HepG2 (cell line): ENCODE results near the gene PLXDC2. TPM values are rescaled to one million over a fixed set of nuclear protein-coding genes. Genes with fewer than 3 reads are reported as not detected.

Experiments used
- ATAC-seq: fragments of 200-7000 bp; cut with Tn5 transposase; 3 replicates; pipeline ENCODE4 v1.9.1; 2020; ENCODE audit warnings: mild to moderate bottlenecking, moderate library complexity
- BruUV-seq: library from RNA; stranded (reverse); fragments of 400-500 nt; replicated peaks from 2 replicates; lab custom pipeline; 2021; lab: Mats Ljungman, UMichigan
- CTCF ChIA-PET: fragments of 300-600 bp; formaldehyde crosslinking; extraction: SDS; loops from one replicate; lab custom pipeline; 2021; ENCODE audit warnings: low total read pairs, inconsistent platforms, low intra/inter-chr PET ratio; lab: Yijun Ruan, JAX
- POLR2A ChIA-PET: fragments of 350-600 bp; sonication (Branson Sonifier 250); formaldehyde crosslinking; loops from one replicate; lab custom pipeline; 2020; ENCODE audit warnings: antibody characterized with exemption, inconsistent platforms; lab: Yijun Ruan, JAX
- DNase-seq: peaks from one replicate; pipeline ENCODE4 v3.0.0-alpha.2; 2015; ENCODE audit warnings: low spot score
- FAIRE-seq: peaks from 3 replicates; lab custom pipeline; 2011; peaks lifted over from hg19 to GRCh38; lab: Jason Lieb, UNC
- H2AFZ ChIP-seq: one replicate; pipeline ENCODE4 v1.6.1; 2011; ENCODE audit warnings: low read length, inconsistent platforms
- H3K27ac ChIP-seq: fragments of 300-600 bp; 3 replicates; pipeline ENCODE4 v1.8.0; 2011; ENCODE audit warnings: mixed run types, mild to moderate bottlenecking, mixed read lengths, low read length, inconsistent platforms; ENCODE audit not compliant: insufficient read depth; ENCODE audit errors: extremely low read length
- H3K27me3 ChIP-seq, 2 experiments: fragments of 200-600 bp in 1 of 2; 2 replicates in 1 of 2; 3 replicates in 1 of 2; pipeline versions ENCODE4 v1.6.0 to v1.8.0; 2011; ENCODE audit warnings: low read length in 2 of 2, mild to moderate bottlenecking in 2 of 2, moderate library complexity in 2 of 2, inconsistent platforms in 1 of 2; ENCODE audit not compliant: insufficient read depth in 2 of 2, control insufficient read depth in 1 of 2
- H3K36me3 ChIP-seq, 2 experiments: fragments of 200-600 bp in 1 of 2; replicated peaks in 1 of 2; 2 replicates in 1 of 2; 3 replicates in 1 of 2; pipeline versions ENCODE4 v1.5.1 to v1.8.0; 2011; ENCODE audit warnings: low read length in 2 of 2, inconsistent platforms in 1 of 2; ENCODE audit not compliant: insufficient read depth in 2 of 2, control insufficient read depth in 1 of 2
- H3K4me1 ChIP-seq: 2 replicates; pipeline ENCODE4 v1.5.1; 2012; ENCODE audit warnings: low read length, inconsistent platforms; ENCODE audit not compliant: insufficient read depth
- H3K4me2 ChIP-seq: 2 replicates; pipeline ENCODE4 v1.6.0; 2011; ENCODE audit warnings: low read depth, low read length, inconsistent platforms
- H3K4me3 ChIP-seq, 3 experiments: fragments of 200-600 bp in 1 of 3; sonication (generic), shearing (Covaris generic) in 1 of 3; replicated peaks in 1 of 3; 2 replicates each; pipeline ENCODE4 v1.5.1; 2011 to 2016; ENCODE audit warnings: low read length in 3 of 3, inconsistent platforms in 2 of 3, low read depth in 2 of 3, mild to moderate bottlenecking in 2 of 3, control low read depth in 1 of 3, mixed read lengths in 1 of 3; ENCODE audit not compliant: insufficient read depth in 1 of 3
- H3K79me2 ChIP-seq: one replicate; pipeline ENCODE4 v1.6.1; 2011; ENCODE audit warnings: low read length, inconsistent platforms; ENCODE audit not compliant: insufficient read depth
- H3K9ac ChIP-seq: 2 replicates; pipeline ENCODE4 v1.6.0; 2011; ENCODE audit warnings: mild to moderate bottlenecking, low read depth, low read length, inconsistent platforms; ENCODE audit not compliant: insufficient read depth
- H3K9me3 ChIP-seq: 2 replicates; pipeline ENCODE4 v1.5.1; 2012; ENCODE audit warnings: mild to moderate bottlenecking, low read length
- H4K20me1 ChIP-seq: 2 replicates; pipeline ENCODE4 v1.6.0; 2011; ENCODE audit warnings: inconsistent platforms, mild to moderate bottlenecking, low read length, moderate library complexity; ENCODE audit not compliant: insufficient read depth
- ATF7 ChIP-seq, 2 experiments: fragments of 450-650 bp in 1 of 2; sonication (generic) in 1 of 2; formaldehyde crosslinking in 1 of 2; IDR thresholded peaks; 2 replicates each; pipeline versions ENCODE4 v1.4.0 to v1.6.1; 2016 to 2020; ENCODE audit warnings: antibody characterized with exemption in 1 of 2, mild to moderate bottlenecking in 1 of 2, missing genetic modification reagents in 1 of 2
- CEBPB ChIP-seq: IDR thresholded peaks from 2 replicates; pipeline ENCODE4 v1.6.1; 2011; ENCODE audit warnings: low read depth, low read length, improper control_type of control experiment, borderline replicate concordance
- HNRNPK ChIP-seq: fragments of 200-400 bp; formaldehyde crosslinking; IDR thresholded peaks from 2 replicates; pipeline ENCODE4 v1.6.1; 2018; ENCODE audit warnings: low read length, low read depth, moderate library complexity, mild to moderate bottlenecking; ENCODE audit not compliant: poor library complexity, severe bottlenecking
- NR3C1 ChIP-seq: sonication (generic); formaldehyde crosslinking; IDR thresholded peaks from 2 replicates; pipeline ENCODE4 v1.4.0; 2020; ENCODE audit warnings: missing genetic modification reagents
- PCBP1 ChIP-seq: fragments of 200-400 bp; formaldehyde crosslinking; IDR thresholded peaks from 2 replicates; pipeline ENCODE4 v1.6.1; 2017; ENCODE audit warnings: mild to moderate bottlenecking, low read depth, low read length, borderline replicate concordance
- ZNF782 ChIP-seq: sonication (generic); formaldehyde crosslinking; IDR thresholded peaks from 2 replicates; pipeline ENCODE4 v1.4.0; 2020; ENCODE audit warnings: missing genetic modification reagents, mild to moderate bottlenecking, borderline replicate concordance
- in situ Hi-C: cut with HindIII; loops from 2 replicates; pipeline ENCODE4 v1.10.0; 2017; ENCODE audit warnings: low pct_unique_long_range_greater_than_20kb; ENCODE audit not compliant: extremely low pct_ligation_motif_present
- intact Hi-C: fragments of 100-400 bp; cut with micrococcal nuclease; formaldehyde crosslinking; loops from one replicate; pipeline ENCODE4 v1.10.0; 2022; ENCODE audit not compliant: unreplicated experiment
- polyA plus RNA-seq, 8 experiments: library from polyadenylated mRNA; depleted of rRNA in 3 of 8; stranded (reverse) in 7 of 8; unstranded in 1 of 8; fragments of >200 nt; fragmentation: Illumina TruSeq in 4 of 8; extraction: Trizol in 4 of 8; gene quantifications; 2 replicates each; pipeline versions ENCODE4 v1.2.1 to v1.2.3, GENCODE V29; 2011 to 2016; ENCODE audit warnings: low read depth in 4 of 8, missing spikeins in 1 of 8, mixed read lengths in 1 of 8; ENCODE audit not compliant: insufficient read depth in 1 of 8
- total RNA-seq, 5 experiments: library from RNA; depleted of rRNA; stranded (reverse); fragments of >200 nt; fragmentation: Illumina TruSeq; extraction: Trizol; gene quantifications; 2 replicates each; pipeline ENCODE4 v1.2.3, GENCODE V29; 2016; ENCODE audit warnings: low read depth in 1 of 5

Gene PLXDC2
- total and polyA plus RNA-seq, 2 of the 13 experiments (the other 11 are each of a cell fraction or from before 2014, with no cell fraction given) = 2.1 to 2.4 TPM

DNA sequence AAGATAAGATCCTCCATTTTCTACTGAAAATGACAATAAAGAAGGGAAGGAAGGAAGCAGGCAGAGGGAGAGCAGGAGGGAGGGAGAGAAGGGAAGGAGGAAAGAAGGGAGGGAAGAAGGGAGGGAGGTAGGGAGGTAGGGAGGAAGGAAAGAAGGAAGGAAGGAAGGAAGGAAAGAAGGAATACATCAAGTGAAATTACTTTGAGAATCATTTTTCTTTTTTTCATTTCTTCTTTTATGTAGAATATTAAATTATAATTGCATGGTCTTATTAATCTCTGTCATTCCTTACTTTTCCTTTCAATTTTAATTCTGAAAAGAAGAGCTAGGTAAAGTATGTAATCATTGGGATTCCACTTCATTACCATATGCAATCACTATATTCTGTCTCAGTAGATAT lies 97.8 kb downstream of the PLXDC2 start:
- no peaks in the 10 kb centered on the region for H3K79me2 ChIP-seq
- no peak for FAIRE-seq
- intact Hi-C loops (no loop called here), in situ Hi-C loops (no loop called here)
- no peaks in the 10 kb centered on the region for H4K20me1 ChIP-seq
- H3K9ac ChIP-seq = no peak overlapping the region
- H3K4me3 ChIP-seq = no peak overlapping the region
- H3K4me2 ChIP-seq = no peak overlapping the region
- DNase-seq = no peak
- no peak for ATAC-seq
- TF ChIP-seq ZNF782 (CRISPR knock-in tag) (no peak), PCBP1 (0 out of 2 replicates have a peak, but pooled peaks have one; percentile 36), HNRNPK (peak; percentile 94)
- no peak overlapping the region for H3K27ac ChIP-seq
- CTCF ChIA-PET = no interaction called here
- POLR2A ChIA-PET = no interaction called here
- peaks cover 19% of the 10 kb centered on the region for H3K4me1 ChIP-seq
- no peaks in the 10 kb centered on the region for H3K36me3 ChIP-seq
- H3K9me3 ChIP-seq = no peaks in the 10 kb centered on the region
- no peak overlapping the region for H2AFZ ChIP-seq
- BruUV-seq = no TSS peak
- no peaks in the 10 kb centered on the region for H3K27me3 ChIP-seq

DNA sequence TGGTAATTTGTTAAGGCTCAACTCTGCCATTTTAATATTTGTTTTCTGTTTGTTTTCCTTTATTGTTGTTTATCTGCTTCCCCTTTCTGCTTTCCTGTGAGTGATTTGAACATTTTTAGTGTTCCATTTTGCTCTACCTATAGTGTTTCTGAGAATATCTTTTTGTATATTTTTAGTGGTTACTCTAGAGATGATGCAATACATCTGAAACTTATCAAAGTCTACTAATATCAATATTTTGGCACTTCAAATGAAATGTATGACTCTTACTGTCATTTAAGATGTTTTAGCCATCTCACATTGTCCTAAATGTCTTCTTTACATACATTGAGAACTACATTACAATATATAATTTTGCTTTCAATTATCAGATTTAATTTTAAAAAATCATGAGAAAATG lies 98.9 kb downstream of the PLXDC2 start:
- no peak overlapping the region for H3K27ac ChIP-seq
- FAIRE-seq (no peak), DNase-seq (no peak), ATAC-seq (no peak)
- ChIA-PET POLR2A (no interaction called here), CTCF (no interaction called here)
- no peak overlapping the region for H3K9ac ChIP-seq
- peak; percentile 41; the same call in 1 of the 2 replicates for TF ChIP-seq CEBPB
- TF ChIP-seq NR3C1 (CRISPR knock-in tag) = no peak
- TF ChIP-seq ATF7 (IDR thresholded peaks at IDR 0.05) = peak; percentile 54
- no peak for TF ChIP-seq ATF7 (CRISPR knock-in tag; IDR thresholded peaks at IDR 0.05)
- no TSS peak for BruUV-seq
- H3K79me2 ChIP-seq = no peaks in the 10 kb centered on the region
- H3K9me3 ChIP-seq = no peaks in the 10 kb centered on the region
- no peaks in the 10 kb centered on the region for H4K20me1 ChIP-seq
- H3K27me3 ChIP-seq = no peaks in the 10 kb centered on the region
- intact Hi-C loops = no loop called here
- no peak overlapping the region for H3K4me3 ChIP-seq
- no peaks in the 10 kb centered on the region for H3K36me3 ChIP-seq
- H3K4me2 ChIP-seq = no peak overlapping the region
- H3K4me1 ChIP-seq = peaks cover 24% of the 10 kb centered on the region
- in situ Hi-C loops = no loop called here
- no peak overlapping the region for H2AFZ ChIP-seq
